Progenitor cell of endocrine pancreas (in vitro differentiated cells): ENCODE data around the gene HLA-DQB1. TPM values are rescaled to one million over a fixed set of nuclear protein-coding genes. Genes with fewer than 3 reads are reported as not detected.

Experiments used
- DNase-seq: peaks from one replicate; pipeline ENCODE4 v3.0.0; 2021; ENCODE audit warnings: low spot score; ENCODE audit not compliant: unreplicated experiment
- H3K27ac Mint-ChIP-seq: 2 replicates; pipeline ENCODE4 v1.8.0; 2021; ENCODE audit warnings: mild to moderate bottlenecking, moderate library complexity, mixed read lengths
- H3K27me3 Mint-ChIP-seq: 2 replicates; pipeline ENCODE4 v1.8.0; 2021; ENCODE audit warnings: mixed read lengths
- H3K36me3 Mint-ChIP-seq: 2 replicates; pipeline ENCODE4 v1.8.0; 2022; ENCODE audit warnings: mixed read lengths; ENCODE audit not compliant: insufficient read depth
- H3K4me1 Mint-ChIP-seq: 2 replicates; pipeline ENCODE4 v1.8.0; 2021; ENCODE audit warnings: low read depth, mixed read lengths
- H3K4me3 Mint-ChIP-seq: 2 replicates; pipeline ENCODE4 v1.8.0; 2021; ENCODE audit warnings: low read depth, mild to moderate bottlenecking, moderate library complexity, mixed read lengths
- H3K9me3 Mint-ChIP-seq: 2 replicates; pipeline ENCODE4 v1.8.0; 2021; ENCODE audit warnings: low read depth, mixed read lengths
- CTCF ChIP-seq: fragments of 200-600 bp; sonication (generic); IDR thresholded peaks from one replicate; pipeline ENCODE4 v1.5.0; 2021; ENCODE audit warnings: antibody characterized with exemption, mild to moderate bottlenecking; ENCODE audit not compliant: unreplicated experiment
- total RNA-seq: library from RNA; stranded (reverse); gene quantifications from 2 replicates; pipeline ENCODE4 v1.2.1, GENCODE V29; 2021

The HLA-DQB1 gene
- total RNA-seq, 1 donor from 2014 or later = 6.1 TPM

DNA sequence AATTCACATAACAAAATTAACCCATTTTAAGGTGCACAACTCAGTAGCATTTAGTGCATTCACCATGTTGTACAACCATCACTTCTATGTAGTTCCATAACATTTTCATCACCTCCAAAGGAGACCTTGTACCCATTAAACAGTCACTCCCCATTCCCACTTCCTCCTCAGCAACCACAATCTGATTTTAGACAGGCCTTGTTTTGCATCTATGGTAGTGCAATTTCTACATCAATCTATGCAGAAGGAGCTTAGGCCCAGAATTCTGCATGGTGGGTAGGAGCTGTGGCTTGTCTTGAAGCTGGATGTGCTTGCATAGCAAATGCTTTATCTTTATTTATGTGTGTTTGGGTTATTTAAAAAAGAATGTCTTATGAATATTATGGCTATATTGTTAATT is 42.8 kb downstream of the HLA-DQB1 start:
- TF ChIP-seq CTCF = no peak
- no peaks in the 10 kb centered on the region for H3K27me3 Mint-ChIP-seq
- no peaks in the 10 kb centered on the region for H3K4me1 Mint-ChIP-seq
- no peaks in the 10 kb centered on the region for H3K36me3 Mint-ChIP-seq
- H3K4me3 Mint-ChIP-seq = no peak overlapping the region
- H3K9me3 Mint-ChIP-seq = no peaks in the 10 kb centered on the region
- DNase-seq = no peak
- no peak overlapping the region for H3K27ac Mint-ChIP-seq

- Mint-ChIP-seq H3K36me3 (no peaks in the 10 kb centered on the region), H3K27me3 (no peaks in the 10 kb centered on the region)
- DNase-seq = peak; percentile 13
These were observed 43.7 kb downstream of the HLA-DQB1 start for GRCh38 chr6:32622545-32623401.

GRCh38 chr6:32621372-32621771 is 45.1 kb downstream of the HLA-DQB1 start:
- DNase-seq = no peak
- Mint-ChIP-seq H3K27me3 (peaks cover 6% of the 10 kb centered on the region), H3K36me3 (no peaks in the 10 kb centered on the region), H3K4me1 (no peaks in the 10 kb centered on the region), H3K9me3 (no peaks in the 10 kb centered on the region), H3K4me3 (no peak overlapping the region), H3K27ac (no peak overlapping the region)
- no peak for TF ChIP-seq CTCF

More at GRCh38 chr6:32622545-32623401, 43.7 kb downstream of the HLA-DQB1 start:
- Mint-ChIP-seq H3K27ac (no peak overlapping the region), H3K4me3 (no peak overlapping the region), H3K4me1 (no peaks in the 10 kb centered on the region), H3K9me3 (no peaks in the 10 kb centered on the region)
- peak; percentile 75 for TF ChIP-seq CTCF

DNA sequence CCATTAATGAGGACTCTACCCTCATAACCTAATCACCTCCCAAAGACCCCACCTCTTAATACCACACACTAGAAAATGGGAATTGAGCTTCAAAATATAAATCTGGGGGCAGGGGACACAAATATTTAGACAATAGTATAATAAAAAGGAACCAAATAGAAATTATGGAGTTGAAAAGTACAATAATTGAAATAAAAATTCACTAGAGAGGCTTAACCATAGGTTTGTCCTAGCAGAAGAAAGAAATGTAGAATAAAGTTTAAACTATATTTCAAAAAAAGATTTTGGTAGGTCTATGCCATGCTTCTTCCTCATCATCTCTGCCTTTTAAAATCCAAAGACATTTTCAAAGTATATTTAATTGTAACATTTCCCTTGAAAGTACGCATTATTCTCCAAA is 48.7 kb downstream of the HLA-DQB1 start:
- Mint-ChIP-seq H3K9me3 (no peaks in the 10 kb centered on the region), H3K36me3 (no peaks in the 10 kb centered on the region), H3K27ac (no peak overlapping the region), H3K27me3 (peaks cover 6% of the 10 kb centered on the region), H3K4me1 (no peaks in the 10 kb centered on the region), H3K4me3 (no peak overlapping the region)
- DNase-seq = no peak
- no peak for TF ChIP-seq CTCF

GRCh38 chr6:32615885-32616532 is 50.4 kb downstream of the HLA-DQB1 start:
- TF ChIP-seq CTCF = no peak
- no peak overlapping the region for H3K27ac Mint-ChIP-seq
- peaks cover 6% of the 10 kb centered on the region for H3K27me3 Mint-ChIP-seq
- DNase-seq = no peak
- no peaks in the 10 kb centered on the region for H3K9me3 Mint-ChIP-seq
- no peak overlapping the region for H3K4me3 Mint-ChIP-seq
- H3K4me1 Mint-ChIP-seq = no peaks in the 10 kb centered on the region
- H3K36me3 Mint-ChIP-seq = no peaks in the 10 kb centered on the region
